Sciatic nerve (tissue), 2 donors: Measurements from ENCODE around the gene MC5R. TPM values are rescaled to one million over a fixed set of nuclear protein-coding genes. Genes with fewer than 3 reads are reported as not detected.
A peak's percentile ranks its signal among the peaks of the same experiment; 100 is the strongest.

Experiments
- ATAC-seq: fragments of 200-7000 bp; cut with Tn5 transposase; one replicate; pipeline ENCODE4 v1.9.1; 2020; ENCODE audit warnings: mild to moderate bottlenecking, moderate library complexity
- DNase-seq: peaks from one replicate; pipeline ENCODE4 v3.0.0-alpha.2; 2020; ENCODE audit warnings: low spot score
- intact Hi-C: fragments of 100-400 bp; cut with DNase I; formaldehyde crosslinking; loops from one replicate; pipeline ENCODE4 v1.14.2; 2022
- total RNA-seq: library from RNA; stranded (reverse); fragmentation: NEBNext Ultra II Directional; extraction: Animal tissue kit (Norgen Biotek cat#: 25700); gene quantifications from one replicate; pipeline ENCODE4 v1.2.1, GENCODE V29; 2021
- donor health status: DM: no; HTN: no; CAD: no.
- donor health status: DM: no; HTN: no; CAD: no.

Gene MC5R
- not detected for total RNA-seq

- intact Hi-C loops: no loop called here
- peak; percentile 82 for ATAC-seq
- peak; percentile 72 for DNase-seq
These were observed at the start of gene MC5R for GRCh38 chr18:13823707-13824395. Gene MC5R, plus strand, starts transcription at chr18:13824149. Its CDS starts 1,617 bp downstream, at chr18:13825766.

- DNase-seq (no peak), ATAC-seq (no peak)
- intact Hi-C loops: no loop called here
These were observed 48.9 kb upstream of the MC5R start for GRCh38 chr18:13775058-13775457.

- ATAC-seq (no peak), DNase-seq (no peak)
- intact Hi-C loops: no loop called here
These were observed 32.8 kb upstream of the MC5R start for GRCh38 chr18:13791181-13791580.

- intact Hi-C loops: no loop called here
- ATAC-seq: no peak
These were observed 30.1 kb upstream of the MC5R start for GRCh38 chr18:13793819-13794218.

GRCh38 chr18:13796515-13796914, 27.4 kb upstream of the MC5R start:
- ATAC-seq (no peak), DNase-seq (no peak)
- intact Hi-C loops: no loop called here

More at GRCh38 chr18:13793819-13794218, 30.1 kb upstream of the MC5R start:
- DNase-seq: no peak

GRCh38 chr18:13797157-13797611, 26.8 kb upstream of the MC5R start:
- ATAC-seq (no peak), DNase-seq (no peak)
- intact Hi-C loops: no loop called here

- ATAC-seq (no peak), DNase-seq (no peak)
- intact Hi-C loops: no loop called here
These were observed 24.6 kb upstream of the MC5R start for GRCh38 chr18:13799396-13799795.

GRCh38 chr18:13800505-13801259, 23.3 kb upstream of the MC5R start:
- peak; percentile 84 for ATAC-seq
- intact Hi-C loops: no loop called here
- peak; percentile 66 for DNase-seq

GRCh38 chr18:13801260-13801601, 22.7 kb upstream of the MC5R start:
- DNase-seq (no peak), ATAC-seq (no peak)
- intact Hi-C loops: no loop called here

GRCh38 chr18:13804305-13804704, 19.6 kb upstream of the MC5R start:
- DNase-seq: no peak
- ATAC-seq: no peak
- intact Hi-C loops: no loop called here

GRCh38 chr18:13808294-13809042, 15.5 kb upstream of the MC5R start:
- no peak for DNase-seq
- ATAC-seq: no peak
- intact Hi-C loops: no loop called here

- intact Hi-C loops: no loop called here
- DNase-seq (no peak), ATAC-seq (no peak)
These were observed 14.9 kb upstream of the MC5R start for GRCh38 chr18:13809043-13809430.

- intact Hi-C loops: no loop called here
- no peak for ATAC-seq
These were observed 14.3 kb upstream of the MC5R start for GRCh38 chr18:13809531-13810255.

GRCh38 chr18:13810950-13811485, 12.9 kb upstream of the MC5R start:
- DNase-seq (no peak), ATAC-seq (no peak)
- intact Hi-C loops: no loop called here

More at GRCh38 chr18:13809531-13810255, 14.3 kb upstream of the MC5R start:
- no peak for DNase-seq

- no peak for ATAC-seq
- DNase-seq: no peak
- intact Hi-C loops: no loop called here
These were observed 12.0 kb upstream of the MC5R start for GRCh38 chr18:13811993-13812392.

- peak; percentile 82 for ATAC-seq
- peak; percentile 77 for DNase-seq
- intact Hi-C loops: no loop called here
These were observed 10.6 kb upstream of the MC5R start for GRCh38 chr18:13813271-13813849.

GRCh38 chr18:13826209-13826608, 2.3 kb downstream of the MC5R start:
- intact Hi-C loops: no loop called here
- no peak for DNase-seq
- ATAC-seq: no peak

GRCh38 chr18:13831864-13832508, 8.0 kb downstream of the MC5R start:
- ATAC-seq (no peak), DNase-seq (no peak)
- intact Hi-C loops: no loop called here
